Choroid plexus epithelial cell (primary cell): ENCODE results near the gene MNS1.
"Not testable (repeated sequence)": the region's sequence is repeated elsewhere in the genome, so short reads cannot be mapped to it uniquely, and the experiment has no call there.

ENCODE experiments used
- DNase-seq: peaks from one replicate; pipeline ENCODE4 v3.0.0-alpha.2; 2010; ENCODE audit warnings: low read depth
- H3K4me3 ChIP-seq: 2 replicates; pipeline ENCODE4 v1.5.1; 2011; ENCODE audit warnings: low read depth, mild to moderate bottlenecking, control low read depth, low read length, moderate library complexity
- TF ChIP-seq, protein P1 (sequence below): conservative IDR thresholded peaks from 2 replicates; pipeline ENCODE4 v1.5.1; 2011; ENCODE audit warnings: low read depth, mild to moderate bottlenecking, control low read depth, inconsistent platforms, low read length, moderate library complexity

The MNS1 gene

DNA sequence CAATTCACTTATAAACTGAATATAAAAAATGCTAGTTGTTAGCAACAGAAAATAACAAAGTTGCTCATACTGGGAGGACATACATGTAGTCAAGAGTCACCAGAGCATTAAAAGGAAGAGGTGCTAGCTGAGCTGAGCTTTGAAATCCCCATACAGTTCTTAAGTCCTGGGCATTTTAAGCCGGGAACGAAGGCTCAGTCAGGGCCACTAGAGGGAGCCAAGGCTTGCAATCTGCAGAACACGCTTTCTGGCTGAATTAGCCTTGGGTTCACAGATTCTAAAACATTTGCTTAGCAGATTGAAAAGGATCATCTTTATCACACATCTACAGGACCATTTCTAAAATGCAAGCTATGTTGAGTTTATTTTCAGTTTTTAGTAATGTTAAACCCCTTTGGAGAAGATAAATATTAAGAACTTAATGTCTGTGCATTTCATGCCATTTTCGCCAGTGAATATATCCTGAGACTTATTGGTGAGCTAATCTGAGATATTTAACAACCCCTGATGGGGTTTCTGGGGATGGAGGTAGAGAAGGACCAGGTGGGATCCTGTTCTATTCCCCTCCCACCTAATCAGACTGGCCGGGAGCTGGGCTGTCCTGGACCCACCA lies 26.3 kb upstream of the MNS1 start:
- TF ChIP-seq, protein P1, sequence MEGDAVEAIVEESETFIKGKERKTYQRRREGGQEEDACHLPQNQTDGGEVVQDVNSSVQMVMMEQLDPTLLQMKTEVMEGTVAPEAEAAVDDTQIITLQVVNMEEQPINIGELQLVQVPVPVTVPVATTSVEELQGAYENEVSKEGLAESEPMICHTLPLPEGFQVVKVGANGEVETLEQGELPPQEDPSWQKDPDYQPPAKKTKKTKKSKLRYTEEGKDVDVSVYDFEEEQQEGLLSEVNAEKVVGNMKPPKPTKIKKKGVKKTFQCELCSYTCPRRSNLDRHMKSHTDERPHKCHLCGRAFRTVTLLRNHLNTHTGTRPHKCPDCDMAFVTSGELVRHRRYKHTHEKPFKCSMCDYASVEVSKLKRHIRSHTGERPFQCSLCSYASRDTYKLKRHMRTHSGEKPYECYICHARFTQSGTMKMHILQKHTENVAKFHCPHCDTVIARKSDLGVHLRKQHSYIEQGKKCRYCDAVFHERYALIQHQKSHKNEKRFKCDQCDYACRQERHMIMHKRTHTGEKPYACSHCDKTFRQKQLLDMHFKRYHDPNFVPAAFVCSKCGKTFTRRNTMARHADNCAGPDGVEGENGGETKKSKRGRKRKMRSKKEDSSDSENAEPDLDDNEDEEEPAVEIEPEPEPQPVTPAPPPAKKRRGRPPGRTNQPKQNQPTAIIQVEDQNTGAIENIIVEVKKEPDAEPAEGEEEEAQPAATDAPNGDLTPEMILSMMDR, result peak; percentile 99
- peak; percentile 94 for DNase-seq
- no peak overlapping the region for H3K4me3 ChIP-seq

DNA sequence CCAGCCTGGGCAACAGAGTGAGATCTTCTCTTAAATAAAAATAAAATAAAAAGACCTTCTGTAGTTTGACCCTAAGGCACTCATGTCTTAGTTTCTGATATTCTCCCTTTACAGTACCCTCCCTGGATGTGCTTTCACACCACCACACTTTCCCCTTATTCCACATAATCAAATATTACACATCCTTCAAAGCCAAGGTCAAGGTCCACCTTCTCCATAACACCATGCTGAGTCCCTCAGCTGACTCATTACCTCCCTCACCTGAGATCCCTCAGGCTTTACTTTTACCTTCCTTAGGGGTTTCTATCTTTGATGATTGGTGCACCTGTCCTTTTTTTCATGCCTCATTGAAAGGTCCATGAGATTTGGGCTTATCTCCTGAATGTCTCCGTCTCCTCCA lies 25.5 kb upstream of the MNS1 start:
- DNase-seq, result no peak
- TF ChIP-seq, protein P1, result no peak
- H3K4me3 ChIP-seq, result no peak overlapping the region

DNA sequence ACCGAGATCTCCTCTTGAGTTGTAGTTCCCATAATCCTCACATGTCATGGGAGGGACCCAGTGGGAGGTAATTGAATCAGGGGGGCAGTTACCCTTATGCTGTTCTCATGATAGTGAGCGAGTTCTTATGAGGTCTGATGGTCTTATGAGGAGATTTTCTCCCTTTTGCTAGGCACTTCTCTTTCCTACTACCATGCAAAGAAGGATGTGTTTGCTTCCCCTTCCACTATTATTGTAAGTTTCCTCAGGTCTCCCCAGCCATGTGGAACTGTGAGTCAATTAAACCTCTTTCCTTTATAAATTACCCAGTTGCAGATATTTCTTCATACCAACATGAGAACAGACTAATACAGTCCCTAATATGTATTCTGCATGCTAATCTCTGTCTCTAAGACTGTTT lies 21.3 kb upstream of the MNS1 start:
- H3K4me3 ChIP-seq, DNase-seq: not testable (repeated sequence)

DNA sequence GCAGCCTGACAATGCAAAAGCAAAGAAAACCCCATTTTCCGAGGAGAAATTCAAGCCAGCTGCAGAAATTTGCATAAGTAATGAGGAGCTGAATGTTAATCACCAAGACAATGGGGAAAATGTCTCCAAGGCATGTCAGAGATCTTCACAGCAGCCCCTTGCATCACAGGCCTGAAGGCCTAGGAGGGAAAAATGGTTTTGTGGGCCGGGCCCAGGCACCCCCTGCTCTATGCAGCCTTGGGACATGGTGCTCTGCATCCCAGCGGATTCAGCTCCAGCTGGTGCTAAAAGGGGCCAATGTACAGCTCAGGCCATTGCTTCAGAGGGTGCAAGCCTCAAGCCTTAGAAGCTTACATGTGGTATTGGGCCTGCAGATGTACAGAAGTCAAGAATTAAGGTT lies 20.5 kb upstream of the MNS1 start:
- not testable (repeated sequence) for DNase-seq, H3K4me3 ChIP-seq

DNA sequence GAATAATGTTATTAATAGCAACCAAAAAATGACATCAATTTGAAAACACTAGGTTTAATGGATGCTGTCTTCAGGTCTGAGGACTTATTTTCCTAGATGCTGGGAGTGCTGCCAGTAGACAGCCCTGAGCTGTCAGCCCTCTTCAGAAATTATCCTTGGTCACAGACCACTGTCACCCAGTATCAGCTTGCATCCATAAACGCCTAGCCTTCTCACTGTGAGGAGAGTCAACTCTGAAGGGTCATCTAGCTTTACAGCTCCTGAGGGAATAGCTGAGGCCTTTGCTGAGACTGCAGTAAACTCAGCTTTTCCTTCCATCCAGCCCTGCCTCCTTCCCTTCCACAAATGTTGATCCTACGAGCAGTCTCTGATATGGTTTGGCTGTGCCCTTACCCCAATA lies 19.4 kb upstream of the MNS1 start:
- DNase-seq, result no peak
- TF ChIP-seq, protein P1, result no peak
- H3K4me3 ChIP-seq, result no peak overlapping the region

DNA sequence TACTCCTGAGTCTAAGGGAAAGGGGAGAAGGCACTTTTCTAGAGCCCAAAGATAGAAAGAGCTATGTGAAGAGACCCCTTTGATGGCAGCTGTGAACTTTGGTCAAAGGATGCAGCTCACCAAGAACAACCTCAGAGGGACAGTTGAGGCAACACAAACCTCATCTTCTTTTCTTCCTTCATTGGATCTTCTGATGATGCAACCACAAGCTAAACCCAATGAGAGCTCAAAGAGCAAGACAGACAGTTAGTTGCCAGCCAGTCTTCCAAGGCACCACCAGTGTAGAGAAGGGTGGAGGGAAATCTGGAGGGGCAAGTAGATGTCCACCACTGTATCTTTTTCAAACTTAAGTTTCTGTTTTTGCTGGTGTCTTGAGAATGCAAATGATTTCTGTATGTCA lies 10.4 kb upstream of the MNS1 start:
- no peak for DNase-seq
- no peak overlapping the region for H3K4me3 ChIP-seq
- TF ChIP-seq, protein P1, result no peak

DNA sequence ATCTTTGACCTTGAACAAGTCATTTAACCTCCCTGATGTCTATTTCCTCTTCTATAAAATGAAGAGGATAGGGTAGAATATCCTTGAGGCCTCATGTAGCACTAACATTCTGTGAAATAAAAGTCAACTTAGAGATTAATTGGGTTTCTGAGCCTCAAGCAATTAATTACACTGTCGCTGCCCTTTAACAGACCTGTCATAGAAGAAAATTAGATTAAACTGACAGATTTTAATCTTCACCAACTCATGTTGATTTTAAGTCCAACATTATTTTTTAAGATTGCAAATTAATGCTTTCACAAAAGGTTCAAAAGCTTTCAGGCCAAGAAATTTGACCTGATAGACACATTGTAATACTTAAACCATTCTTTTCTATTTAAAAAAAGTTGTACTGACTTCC lies 8.1 kb upstream of the MNS1 start:
- no peak for DNase-seq
- TF ChIP-seq, protein P1, result no peak
- no peak overlapping the region for H3K4me3 ChIP-seq

DNA sequence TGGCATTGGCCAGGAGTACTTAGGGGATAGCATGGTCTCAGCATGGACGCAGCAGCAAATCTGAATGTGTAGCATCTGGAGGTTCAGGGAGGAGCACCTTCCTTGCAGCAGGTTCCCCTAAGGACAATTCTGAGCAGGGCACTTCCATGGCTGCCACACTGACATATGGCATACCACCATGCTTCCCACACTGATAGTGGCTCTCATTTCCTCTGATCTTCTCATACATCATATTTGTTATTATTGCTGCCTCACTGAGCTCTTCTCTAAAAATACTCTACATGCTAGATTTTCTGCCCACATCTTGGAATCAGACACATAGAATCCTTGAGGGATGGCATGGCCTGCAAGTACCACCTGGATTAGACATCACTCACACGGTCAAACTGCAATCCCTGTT lies 7.3 kb upstream of the MNS1 start:
- H3K4me3 ChIP-seq, result no peak overlapping the region
- TF ChIP-seq, protein P1, result no peak

More for the DNA sequence above, 7.3 kb upstream of the MNS1 start:
- DNase-seq, result no peak
